Stomach (tissue), 4 donors: ENCODE results near the gene PHF23.
"Not testable (repeated sequence)": the region's sequence is repeated elsewhere in the genome, so short reads cannot be mapped to it uniquely, and the experiment has no call there.

ENCODE experiments used
- EP300 ChIP-seq: sonication (generic); formaldehyde crosslinking; IDR thresholded peaks from one replicate; pipeline ENCODE4 v1.6.1; 2017; ENCODE audit warnings: antibody characterized with exemption
- POLR2A ChIP-seq, 4 donors: fragments of 450-650 bp; IDR thresholded peaks; one replicate each; pipeline ENCODE4 v1.6.1; 2016; ENCODE audit warnings: antibody characterized with exemption in 4 of 4, control low read depth in 2 of 4, mild to moderate bottlenecking in 1 of 4, moderate library complexity in 1 of 4
- POLR2AphosphoS5 ChIP-seq, 3 donors: sonication (generic); formaldehyde crosslinking; IDR thresholded peaks; one replicate each; pipeline ENCODE4 v1.6.1; 2016; ENCODE audit warnings: antibody characterized with exemption in 3 of 3
- TF ChIP-seq, protein P1 (sequence below), 7 experiments: fragments of 450-650 bp in 4 of 7; fragments of 200-600 bp in 3 of 7; sonication (generic) in 3 of 7; IDR thresholded peaks; one replicate each; pipeline ENCODE4 v1.5.1; 2016 to 2019; ENCODE audit warnings: antibody characterized with exemption in 7 of 7, control low read depth in 2 of 7, mild to moderate bottlenecking in 1 of 7

DNA sequence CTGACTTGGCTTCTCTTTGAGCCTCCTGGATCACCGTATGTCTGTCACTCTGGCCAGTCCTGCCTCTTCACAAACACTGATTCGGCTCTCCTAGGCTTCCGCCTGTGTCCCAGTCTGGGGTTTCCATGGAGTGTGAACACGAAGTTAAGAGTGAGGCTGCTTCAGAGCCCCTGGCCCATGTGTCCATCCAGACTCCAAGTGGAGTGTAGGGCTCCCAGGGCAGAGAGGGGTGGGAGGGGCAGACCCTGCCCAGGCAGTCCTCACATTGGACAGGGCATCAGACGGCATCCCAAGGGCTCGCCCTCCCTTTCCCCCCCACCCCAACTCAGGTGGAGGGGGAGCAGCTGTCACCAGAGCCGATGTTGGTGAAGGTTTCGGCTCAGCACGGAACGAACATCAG lies 4.6 kb upstream of the PHF23 start:
- TF ChIP-seq, protein P1, sequence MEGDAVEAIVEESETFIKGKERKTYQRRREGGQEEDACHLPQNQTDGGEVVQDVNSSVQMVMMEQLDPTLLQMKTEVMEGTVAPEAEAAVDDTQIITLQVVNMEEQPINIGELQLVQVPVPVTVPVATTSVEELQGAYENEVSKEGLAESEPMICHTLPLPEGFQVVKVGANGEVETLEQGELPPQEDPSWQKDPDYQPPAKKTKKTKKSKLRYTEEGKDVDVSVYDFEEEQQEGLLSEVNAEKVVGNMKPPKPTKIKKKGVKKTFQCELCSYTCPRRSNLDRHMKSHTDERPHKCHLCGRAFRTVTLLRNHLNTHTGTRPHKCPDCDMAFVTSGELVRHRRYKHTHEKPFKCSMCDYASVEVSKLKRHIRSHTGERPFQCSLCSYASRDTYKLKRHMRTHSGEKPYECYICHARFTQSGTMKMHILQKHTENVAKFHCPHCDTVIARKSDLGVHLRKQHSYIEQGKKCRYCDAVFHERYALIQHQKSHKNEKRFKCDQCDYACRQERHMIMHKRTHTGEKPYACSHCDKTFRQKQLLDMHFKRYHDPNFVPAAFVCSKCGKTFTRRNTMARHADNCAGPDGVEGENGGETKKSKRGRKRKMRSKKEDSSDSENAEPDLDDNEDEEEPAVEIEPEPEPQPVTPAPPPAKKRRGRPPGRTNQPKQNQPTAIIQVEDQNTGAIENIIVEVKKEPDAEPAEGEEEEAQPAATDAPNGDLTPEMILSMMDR (IDR thresholded peaks at IDR 0.05) = not testable (repeated sequence)
- TF ChIP-seq POLR2A (IDR thresholded peaks at IDR 0.05); POLR2AphosphoS5 (IDR thresholded peaks at IDR 0.05); EP300: not testable (repeated sequence)
